ENCODE results near the gene ATP5PD. TPM values are rescaled to one million over a fixed set of nuclear protein-coding genes. Genes with fewer than 3 reads are reported as not detected.

Gene ATP5PD
- total and polyA plus RNA-seq, 8 donors: 199 to 237 (median 212) TPM

- TF ChIP-seq, protein P1, sequence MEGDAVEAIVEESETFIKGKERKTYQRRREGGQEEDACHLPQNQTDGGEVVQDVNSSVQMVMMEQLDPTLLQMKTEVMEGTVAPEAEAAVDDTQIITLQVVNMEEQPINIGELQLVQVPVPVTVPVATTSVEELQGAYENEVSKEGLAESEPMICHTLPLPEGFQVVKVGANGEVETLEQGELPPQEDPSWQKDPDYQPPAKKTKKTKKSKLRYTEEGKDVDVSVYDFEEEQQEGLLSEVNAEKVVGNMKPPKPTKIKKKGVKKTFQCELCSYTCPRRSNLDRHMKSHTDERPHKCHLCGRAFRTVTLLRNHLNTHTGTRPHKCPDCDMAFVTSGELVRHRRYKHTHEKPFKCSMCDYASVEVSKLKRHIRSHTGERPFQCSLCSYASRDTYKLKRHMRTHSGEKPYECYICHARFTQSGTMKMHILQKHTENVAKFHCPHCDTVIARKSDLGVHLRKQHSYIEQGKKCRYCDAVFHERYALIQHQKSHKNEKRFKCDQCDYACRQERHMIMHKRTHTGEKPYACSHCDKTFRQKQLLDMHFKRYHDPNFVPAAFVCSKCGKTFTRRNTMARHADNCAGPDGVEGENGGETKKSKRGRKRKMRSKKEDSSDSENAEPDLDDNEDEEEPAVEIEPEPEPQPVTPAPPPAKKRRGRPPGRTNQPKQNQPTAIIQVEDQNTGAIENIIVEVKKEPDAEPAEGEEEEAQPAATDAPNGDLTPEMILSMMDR (IDR thresholded peaks at IDR 0.05): no peak
- no peak overlapping the region for H3K27ac ChIP-seq
- DNase-seq (no peak), ATAC-seq (no peak)
- no peaks in the 10 kb centered on the region for H3K9me3 ChIP-seq
- H3K27me3 ChIP-seq: no peaks in the 10 kb centered on the region
- intact Hi-C loops (cut with DNase I): no loop called here
- H3K4me1 ChIP-seq: peaks cover 5 to 12% of the 10 kb centered on the region in 2 donors
- peaks cover 0 to 71% of the 10 kb centered on the region in 2 donors for H3K36me3 ChIP-seq
- H3K4me3 ChIP-seq: no peak overlapping the region
Observed at GRCh38 chr17:75061055-75061438, 14.3 kb upstream of the ATP5PD start.

GRCh38 chr17:75060434-75061054 is 13.8 kb upstream of the ATP5PD start:
- Histone ChIP-seq H3K36me3 (peaks cover 0 to 76% of the 10 kb centered on the region in 2 donors), H3K27me3 (no peaks in the 10 kb centered on the region), H3K9me3 (no peaks in the 10 kb centered on the region), H3K4me1 (peaks cover 5 to 8% of the 10 kb centered on the region in 2 donors), H3K27ac (no peak overlapping the region), H3K4me3 (no peak overlapping the region)
- intact Hi-C loops (cut with DNase I): no loop called here
- TF ChIP-seq, protein P1 (IDR thresholded peaks at IDR 0.05): no peak
- DNase-seq (no peak), ATAC-seq (no peak)

- ATAC-seq (peak; percentile 88), DNase-seq (peak in 1 of 4 donors; percentile 65)
- Histone ChIP-seq H3K27me3 (no peaks in the 10 kb centered on the region), H3K9me3 (no peaks in the 10 kb centered on the region), H3K27ac (peak overlapping the region; percentile 18 to 53), H3K36me3 (peaks cover 0 to 80% of the 10 kb centered on the region in 2 donors), H3K4me1 (peaks cover 5 to 7% of the 10 kb centered on the region in 2 donors), H3K4me3 (no peak overlapping the region)
- intact Hi-C loops (cut with DNase I): no loop called here
- TF ChIP-seq, protein P1 (IDR thresholded peaks at IDR 0.05): peak in 1 of 2 donors; percentile 25
Observed at GRCh38 chr17:75059369-75060345, 12.9 kb upstream of the ATP5PD start.

DNA sequence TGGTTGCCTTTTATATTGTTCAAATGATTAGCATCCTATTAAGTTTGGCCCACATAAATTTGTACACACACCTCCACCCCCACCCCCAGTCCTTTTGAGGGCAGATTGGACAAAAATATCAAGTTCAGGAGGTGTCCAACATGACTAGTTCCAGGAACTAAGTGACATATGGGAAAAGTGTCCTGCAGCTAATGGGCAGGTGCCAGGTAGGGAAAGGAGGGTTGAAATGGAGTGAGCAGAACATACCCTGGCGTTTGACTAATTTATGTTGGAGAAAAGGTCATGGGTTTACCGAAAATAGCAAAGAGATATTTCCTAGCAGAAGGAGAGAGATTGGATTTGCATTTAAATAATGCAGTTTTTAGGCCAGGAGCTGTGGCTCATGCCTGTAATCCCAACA is 5.2 kb upstream of the ATP5PD start:
- Histone ChIP-seq H3K36me3 (peaks cover 0 to 76% of the 10 kb centered on the region in 2 donors), H3K27me3 (no peaks in the 10 kb centered on the region), H3K4me3 (no peak overlapping the region), H3K9me3 (no peaks in the 10 kb centered on the region), H3K27ac (no peak overlapping the region), H3K4me1 (peaks cover 9 to 18% of the 10 kb centered on the region in 2 donors)
- intact Hi-C loops (cut with DNase I): no loop called here
- TF ChIP-seq, protein P1 (IDR thresholded peaks at IDR 0.05): no peak
- DNase-seq: no peak
- no peak for ATAC-seq

- no peak overlapping the region for H3K4me3 ChIP-seq
- no peaks in the 10 kb centered on the region for H3K9me3 ChIP-seq
- DNase-seq: no peak
- peaks cover 12 to 29% of the 10 kb centered on the region in 2 donors for H3K4me1 ChIP-seq
- H3K27ac ChIP-seq: no peak overlapping the region
- H3K36me3 ChIP-seq: peaks cover 0 to 54% of the 10 kb centered on the region in 2 donors
- intact Hi-C loops (cut with DNase I): no loop called here
- TF ChIP-seq, protein P1 (IDR thresholded peaks at IDR 0.05): no peak
- no peaks in the 10 kb centered on the region for H3K27me3 ChIP-seq
- ATAC-seq: no peak
Observed at GRCh38 chr17:75049706-75050105, 2.9 kb upstream of the ATP5PD start.

Measured in left lung (tissue), 10 donors.